HCT116 (cell line): ENCODE data around the gene UBIAD1.

Source experiments
- CEBPB ChIP-seq: IDR thresholded peaks from 2 replicates; pipeline ENCODE4 v1.6.1; 2012; ENCODE audit warnings: low read depth
- EZH2 ChIP-seq: fragments of 200-600 bp; sonication (generic); IDR thresholded peaks from 2 replicates; pipeline ENCODE4 v1.6.1; 2017; ENCODE audit warnings: antibody characterized with exemption, mixed run types
- EZH2phosphoT487 ChIP-seq: fragments of 200-600 bp; IDR thresholded peaks from 2 replicates; pipeline ENCODE4 v1.6.1; 2018; ENCODE audit warnings: antibody characterized with exemption, borderline replicate concordance
- JUND ChIP-seq: IDR thresholded peaks from 2 replicates; pipeline ENCODE4 v1.6.1; 2012
- POLR2A ChIP-seq: IDR thresholded peaks from 2 replicates; pipeline ENCODE4 v1.7.0; 2011; ENCODE audit warnings: borderline replicate concordance; ENCODE audit not compliant: insufficient read depth, insufficient read length; ENCODE audit errors: extremely low read depth
- POLR2AphosphoS5 ChIP-seq: IDR thresholded peaks from 2 replicates; pipeline ENCODE4 v1.6.1; 2011; ENCODE audit warnings: mild to moderate bottlenecking, low read depth, low read length, moderate library complexity
- RAD21 ChIP-seq: IDR thresholded peaks from 2 replicates; pipeline ENCODE4 v1.6.1; 2012; ENCODE audit warnings: low read depth, mild to moderate bottlenecking
- TCF7L2 ChIP-seq: IDR thresholded peaks from 2 replicates; pipeline ENCODE4 v1.7.0; 2011; ENCODE audit warnings: borderline replicate concordance, inconsistent platforms; ENCODE audit not compliant: insufficient read depth, insufficient read length; ENCODE audit errors: extremely low read depth
- YY1 ChIP-seq: IDR thresholded peaks from 2 replicates; pipeline ENCODE4 v1.6.1; 2011; ENCODE audit warnings: low read length, low read depth, moderate library complexity, mild to moderate bottlenecking; ENCODE audit not compliant: insufficient replicate concordance; ENCODE audit errors: extremely low read depth
- TF ChIP-seq, protein P1 (sequence below): IDR thresholded peaks from 2 replicates; pipeline ENCODE4 v1.6.1; 2012; ENCODE audit warnings: low read depth
- TF ChIP-seq, protein P2 (sequence below), 3 experiments: fragments of 200-600 bp in 1 of 3; sonication (generic) in 1 of 3; IDR thresholded peaks in 2 of 3; conservative IDR thresholded peaks in 1 of 3; 2 replicates each; pipeline ENCODE4 v1.5.1; 2012 to 2017; ENCODE audit warnings: low read depth in 2 of 3, low read length in 2 of 3, antibody characterized with exemption in 1 of 3, borderline replicate concordance in 1 of 3, control low read depth in 1 of 3, mild to moderate bottlenecking in 1 of 3, mixed read lengths in 1 of 3, mixed run types in 1 of 3, moderate library complexity in 1 of 3; ENCODE audit not compliant: insufficient read depth in 1 of 3

DNA sequence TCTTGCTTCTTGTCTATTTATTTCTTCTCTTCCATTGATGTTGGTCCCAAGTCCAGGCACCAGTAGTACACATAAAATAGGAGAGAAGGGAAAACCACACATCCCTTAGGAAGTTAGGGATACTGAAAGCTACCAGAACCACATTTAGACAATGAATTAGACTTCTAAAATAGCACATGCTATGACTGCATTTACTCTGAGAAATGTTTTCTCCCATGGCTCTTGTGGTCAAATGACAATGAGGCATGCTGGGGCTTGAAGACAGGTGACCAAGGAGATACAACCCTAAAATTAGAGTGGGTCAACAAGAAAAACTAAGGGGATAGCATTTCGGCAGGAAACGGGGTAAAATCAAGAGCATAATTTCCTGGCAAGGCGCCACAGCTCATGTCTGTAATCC is 27.8 kb upstream of the UBIAD1 start:
- TF ChIP-seq, protein P1, sequence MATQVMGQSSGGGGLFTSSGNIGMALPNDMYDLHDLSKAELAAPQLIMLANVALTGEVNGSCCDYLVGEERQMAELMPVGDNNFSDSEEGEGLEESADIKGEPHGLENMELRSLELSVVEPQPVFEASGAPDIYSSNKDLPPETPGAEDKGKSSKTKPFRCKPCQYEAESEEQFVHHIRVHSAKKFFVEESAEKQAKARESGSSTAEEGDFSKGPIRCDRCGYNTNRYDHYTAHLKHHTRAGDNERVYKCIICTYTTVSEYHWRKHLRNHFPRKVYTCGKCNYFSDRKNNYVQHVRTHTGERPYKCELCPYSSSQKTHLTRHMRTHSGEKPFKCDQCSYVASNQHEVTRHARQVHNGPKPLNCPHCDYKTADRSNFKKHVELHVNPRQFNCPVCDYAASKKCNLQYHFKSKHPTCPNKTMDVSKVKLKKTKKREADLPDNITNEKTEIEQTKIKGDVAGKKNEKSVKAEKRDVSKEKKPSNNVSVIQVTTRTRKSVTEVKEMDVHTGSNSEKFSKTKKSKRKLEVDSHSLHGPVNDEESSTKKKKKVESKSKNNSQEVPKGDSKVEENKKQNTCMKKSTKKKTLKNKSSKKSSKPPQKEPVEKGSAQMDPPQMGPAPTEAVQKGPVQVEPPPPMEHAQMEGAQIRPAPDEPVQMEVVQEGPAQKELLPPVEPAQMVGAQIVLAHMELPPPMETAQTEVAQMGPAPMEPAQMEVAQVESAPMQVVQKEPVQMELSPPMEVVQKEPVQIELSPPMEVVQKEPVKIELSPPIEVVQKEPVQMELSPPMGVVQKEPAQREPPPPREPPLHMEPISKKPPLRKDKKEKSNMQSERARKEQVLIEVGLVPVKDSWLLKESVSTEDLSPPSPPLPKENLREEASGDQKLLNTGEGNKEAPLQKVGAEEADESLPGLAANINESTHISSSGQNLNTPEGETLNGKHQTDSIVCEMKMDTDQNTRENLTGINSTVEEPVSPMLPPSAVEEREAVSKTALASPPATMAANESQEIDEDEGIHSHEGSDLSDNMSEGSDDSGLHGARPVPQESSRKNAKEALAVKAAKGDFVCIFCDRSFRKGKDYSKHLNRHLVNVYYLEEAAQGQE = no peak
- TF ChIP-seq, protein P2, sequence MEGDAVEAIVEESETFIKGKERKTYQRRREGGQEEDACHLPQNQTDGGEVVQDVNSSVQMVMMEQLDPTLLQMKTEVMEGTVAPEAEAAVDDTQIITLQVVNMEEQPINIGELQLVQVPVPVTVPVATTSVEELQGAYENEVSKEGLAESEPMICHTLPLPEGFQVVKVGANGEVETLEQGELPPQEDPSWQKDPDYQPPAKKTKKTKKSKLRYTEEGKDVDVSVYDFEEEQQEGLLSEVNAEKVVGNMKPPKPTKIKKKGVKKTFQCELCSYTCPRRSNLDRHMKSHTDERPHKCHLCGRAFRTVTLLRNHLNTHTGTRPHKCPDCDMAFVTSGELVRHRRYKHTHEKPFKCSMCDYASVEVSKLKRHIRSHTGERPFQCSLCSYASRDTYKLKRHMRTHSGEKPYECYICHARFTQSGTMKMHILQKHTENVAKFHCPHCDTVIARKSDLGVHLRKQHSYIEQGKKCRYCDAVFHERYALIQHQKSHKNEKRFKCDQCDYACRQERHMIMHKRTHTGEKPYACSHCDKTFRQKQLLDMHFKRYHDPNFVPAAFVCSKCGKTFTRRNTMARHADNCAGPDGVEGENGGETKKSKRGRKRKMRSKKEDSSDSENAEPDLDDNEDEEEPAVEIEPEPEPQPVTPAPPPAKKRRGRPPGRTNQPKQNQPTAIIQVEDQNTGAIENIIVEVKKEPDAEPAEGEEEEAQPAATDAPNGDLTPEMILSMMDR (IDR thresholded peaks at IDR 0.05 in 2 of 3, conservative IDR thresholded peaks at IDR 0.05 in 1 of 3; ENCODE audit: borderline replicate concordance in 1 of 3, insufficient read depth in 1 of 3, low read depth in 2 of 3, low read length in 2 of 3) = no peak
- TF ChIP-seq RAD21 = no peak
- TF ChIP-seq JUND = no peak
- TF ChIP-seq POLR2AphosphoS5 = no peak
- no peak for TF ChIP-seq EZH2phosphoT487
- no peak for TF ChIP-seq POLR2A
- no peak for TF ChIP-seq TCF7L2
- no peak for TF ChIP-seq CEBPB
- TF ChIP-seq YY1 = no peak
- no peak for TF ChIP-seq EZH2
